Stimulated activated CD4-positive, alpha-beta T cell treated with anti-CD3 and anti-CD28 coated beads, Interleukin-1b, Interleukin-23, amount 100 ng/mL, for 1 hour (primary cell): Measurements from ENCODE around the gene KIFAP3.
"Not testable (repeated sequence)": the region's sequence is repeated elsewhere in the genome, so short reads cannot be mapped to it uniquely, and the experiment has no call there.

Experiments
- DNase-seq, 2 donors: peaks; one replicate each; pipeline ENCODE4 v3.0.0-alpha.2; 2020; ENCODE audit warnings: low read depth in 2 of 2

The KIFAP3 gene

DNA sequence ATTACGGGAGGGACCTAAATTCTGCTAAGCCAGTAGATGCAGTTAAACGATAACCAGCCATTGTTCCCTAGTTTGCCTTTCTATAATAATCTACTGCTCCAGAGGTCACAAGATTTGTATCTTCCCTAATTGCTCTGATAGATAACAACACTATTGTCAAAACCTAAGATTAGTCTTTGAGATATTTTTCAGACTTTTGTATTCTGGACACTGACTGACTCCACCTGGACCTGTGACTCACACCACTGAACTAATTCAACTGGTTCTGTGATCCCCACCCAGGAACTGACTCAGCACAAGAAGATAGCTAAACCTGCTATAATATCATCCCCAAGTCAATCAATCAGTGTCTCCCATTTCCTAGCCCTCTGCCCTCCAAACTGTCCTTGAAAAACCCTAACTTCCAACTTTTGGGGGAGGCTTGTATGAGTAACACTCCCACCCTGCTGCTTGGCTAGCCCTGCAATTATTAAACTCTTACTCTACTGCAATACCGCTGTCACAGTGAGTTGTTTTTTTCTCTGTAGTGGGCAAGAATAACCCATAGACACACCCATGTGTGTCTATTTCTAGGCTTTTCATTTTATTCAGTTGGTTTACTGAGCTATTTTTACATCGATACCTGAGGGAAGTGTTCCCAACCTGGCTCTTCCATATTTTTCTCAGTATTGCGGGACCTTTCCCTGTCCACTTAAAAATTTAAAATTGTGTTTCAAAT is 11.2 kb downstream of the KIFAP3 start:
- no peak for DNase-seq

DNA sequence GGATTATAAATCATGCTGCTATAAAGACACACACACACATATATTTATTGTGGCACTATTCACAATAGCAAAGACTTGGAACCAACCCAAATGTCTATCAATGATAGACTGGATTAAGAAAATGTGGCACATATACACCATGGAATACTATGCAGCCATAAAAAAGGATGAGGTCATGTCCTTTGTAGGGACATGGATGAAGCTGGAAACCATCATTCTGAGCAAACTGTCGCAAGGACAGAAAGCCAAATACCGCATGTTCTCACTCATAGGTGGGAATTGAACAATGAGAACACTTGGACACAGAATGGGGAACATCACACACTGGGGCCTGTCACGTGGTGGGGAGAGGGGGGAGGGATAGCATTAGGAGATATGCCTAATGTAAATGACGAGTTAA is 12.8 kb downstream of the KIFAP3 start:
- DNase-seq: not testable (repeated sequence)

DNA sequence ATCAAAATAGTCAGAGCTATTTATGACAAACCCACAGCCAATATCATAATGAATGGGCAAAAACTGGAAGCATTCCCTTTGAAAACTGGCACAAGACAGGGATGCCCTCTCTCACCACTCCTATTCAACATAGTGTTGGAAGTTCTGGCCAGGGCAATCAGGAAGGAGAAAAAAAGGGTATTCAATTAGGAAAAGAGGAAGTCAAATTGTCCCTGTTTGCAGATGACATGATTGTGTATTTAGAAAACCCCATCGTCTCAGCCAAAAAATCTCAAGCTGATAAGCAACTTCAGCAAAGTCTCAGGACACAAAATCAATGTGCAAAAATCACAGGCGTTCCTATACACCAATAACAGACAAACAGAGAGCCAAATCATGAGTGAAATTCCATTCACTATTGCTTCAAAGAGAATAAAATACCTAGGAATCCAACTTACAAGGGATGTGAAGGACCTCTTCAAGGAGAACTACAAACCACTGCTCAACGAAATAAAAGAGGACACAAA is 14.4 kb downstream of the KIFAP3 start:
- not testable (repeated sequence) for DNase-seq

DNA sequence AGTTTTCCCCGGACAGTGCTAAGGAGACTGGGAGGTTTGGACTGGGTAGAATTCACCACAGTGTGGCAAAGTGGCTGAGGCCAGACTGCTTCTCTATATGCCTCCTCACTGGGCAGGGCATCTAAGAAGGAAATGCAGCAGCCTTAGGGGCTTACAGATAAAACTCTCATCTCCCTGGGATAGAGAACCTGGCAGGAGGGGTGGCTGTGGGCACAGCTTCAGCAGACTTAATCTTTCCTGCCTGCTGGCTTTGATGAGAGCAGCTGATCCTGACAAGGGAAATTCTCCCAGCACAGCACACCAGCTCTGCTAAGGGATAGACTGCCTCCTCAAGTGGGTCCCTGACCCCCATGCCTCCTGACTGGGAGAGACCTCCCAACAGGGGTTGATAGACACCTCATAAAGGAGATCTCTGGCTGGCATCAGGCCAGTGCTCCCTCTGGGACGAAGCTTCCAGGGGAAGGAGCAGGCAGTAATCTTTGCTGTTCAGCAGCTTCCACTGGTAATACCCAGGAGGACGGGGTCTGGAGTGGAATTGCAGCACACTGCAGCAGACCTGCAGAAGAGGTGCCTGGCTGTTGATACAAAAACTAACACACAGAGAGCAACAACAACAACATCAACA is 25.2 kb downstream of the KIFAP3 start:
- no peak for DNase-seq

DNA sequence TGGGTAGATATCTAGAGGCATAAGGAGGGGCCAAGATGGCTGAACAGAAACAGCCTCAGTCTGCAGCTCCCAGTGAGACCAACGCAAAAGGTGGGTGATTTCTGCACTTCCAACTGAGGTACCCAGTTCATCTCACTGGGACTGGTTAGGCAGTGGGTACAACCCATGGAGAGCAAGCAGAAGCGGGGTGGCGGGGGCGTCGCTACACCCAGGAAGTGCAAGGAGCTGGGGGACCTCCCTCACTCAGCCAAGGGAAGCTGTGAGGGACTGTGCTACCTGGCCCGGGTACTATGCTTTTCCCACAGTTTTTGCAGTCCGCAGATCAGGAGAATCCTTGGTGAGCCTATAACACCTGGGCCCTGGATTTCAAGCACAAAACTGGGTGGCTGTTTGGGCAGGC is 26.0 kb downstream of the KIFAP3 start:
- no peak for DNase-seq

DNA sequence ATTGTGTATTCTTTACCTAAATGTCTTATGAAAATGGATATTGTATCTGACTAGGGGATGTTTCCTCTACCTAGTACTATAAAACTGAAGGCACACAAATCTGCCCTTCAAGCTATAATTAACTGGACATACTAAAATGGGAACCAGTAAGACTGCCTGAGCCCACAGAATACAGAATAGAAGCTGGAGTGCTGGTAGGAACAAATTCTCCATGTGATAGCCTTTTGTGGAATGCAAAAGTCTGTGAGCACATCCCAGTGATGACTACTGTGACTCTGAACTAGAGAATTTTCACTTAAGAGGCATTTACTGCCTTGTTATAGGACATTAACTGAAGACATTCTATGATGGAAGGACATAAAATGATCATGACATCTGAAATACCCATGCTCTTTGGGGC is 30.3 kb downstream of the KIFAP3 start:
- no peak for DNase-seq

DNA sequence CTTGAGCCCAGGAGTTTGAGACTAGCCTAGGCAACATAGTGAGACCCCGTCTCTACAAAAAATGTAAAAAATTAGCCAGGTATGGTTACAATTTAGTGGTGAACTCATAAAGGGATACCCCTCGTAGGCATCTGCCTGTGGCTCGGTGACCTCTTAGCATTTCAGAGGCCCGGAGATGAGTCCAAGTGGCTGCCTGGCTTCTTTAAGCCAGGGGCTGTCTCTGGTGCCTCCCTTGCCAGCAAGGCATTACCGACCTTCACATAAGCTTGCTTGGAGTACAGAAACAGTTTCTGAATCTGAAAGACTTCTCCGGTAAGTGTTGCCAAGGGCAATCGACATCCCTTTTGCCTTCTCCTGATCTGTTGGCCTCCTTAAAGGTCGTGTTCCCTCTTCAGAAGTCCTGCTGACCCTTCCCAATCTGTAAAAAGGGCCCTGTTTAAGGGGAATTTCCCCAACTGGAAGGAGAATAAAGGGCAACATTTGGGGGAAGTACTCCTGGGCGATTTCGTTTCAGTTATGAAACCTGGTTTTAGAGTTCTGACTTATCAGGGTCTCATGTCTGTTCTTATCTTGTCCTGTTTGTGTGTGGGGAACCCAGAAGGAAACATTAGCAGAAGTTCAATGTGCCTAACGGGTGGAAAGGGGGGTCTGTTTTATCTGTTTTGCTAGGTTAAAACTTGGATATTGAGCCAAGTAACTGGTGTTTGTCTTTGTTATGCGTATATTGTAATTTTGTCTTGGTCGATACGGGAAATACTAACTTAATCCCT is 32.9 kb downstream of the KIFAP3 start:
- DNase-seq: no peak

DNA sequence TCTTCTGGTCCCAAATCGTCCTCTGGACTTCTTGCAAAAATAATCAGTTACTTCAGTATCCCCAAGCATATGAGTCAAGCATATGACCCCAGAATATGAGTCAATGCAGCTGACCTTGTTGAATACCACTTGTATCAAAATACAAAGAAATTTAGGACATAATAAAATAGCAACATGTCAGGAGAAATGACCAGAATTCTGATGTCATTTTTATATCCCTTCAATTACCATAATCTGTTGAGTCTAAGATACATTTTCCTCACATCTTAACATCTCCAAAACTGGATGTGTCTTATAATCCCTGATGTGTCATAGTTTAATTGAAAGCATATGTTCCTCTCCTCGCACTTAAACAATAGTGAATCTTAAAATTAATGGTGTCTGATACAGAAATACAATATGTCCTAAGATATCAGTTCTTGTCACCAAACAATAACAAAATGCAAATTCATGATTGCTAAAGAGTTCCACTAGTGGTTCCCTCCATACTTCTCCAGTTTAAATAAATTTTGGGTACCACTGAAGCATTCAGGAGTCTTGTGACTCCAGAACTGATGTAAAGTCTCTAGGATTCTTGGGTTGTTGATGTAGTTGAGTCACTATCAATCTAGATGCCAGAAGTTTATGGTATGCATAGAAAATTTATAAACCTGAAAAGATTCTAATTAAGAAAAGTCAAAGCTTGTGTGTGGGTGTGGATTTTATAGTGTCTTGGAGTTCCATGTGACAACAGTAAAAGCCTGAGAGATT is 41.8 kb downstream of the KIFAP3 start:
- DNase-seq: no peak

DNA sequence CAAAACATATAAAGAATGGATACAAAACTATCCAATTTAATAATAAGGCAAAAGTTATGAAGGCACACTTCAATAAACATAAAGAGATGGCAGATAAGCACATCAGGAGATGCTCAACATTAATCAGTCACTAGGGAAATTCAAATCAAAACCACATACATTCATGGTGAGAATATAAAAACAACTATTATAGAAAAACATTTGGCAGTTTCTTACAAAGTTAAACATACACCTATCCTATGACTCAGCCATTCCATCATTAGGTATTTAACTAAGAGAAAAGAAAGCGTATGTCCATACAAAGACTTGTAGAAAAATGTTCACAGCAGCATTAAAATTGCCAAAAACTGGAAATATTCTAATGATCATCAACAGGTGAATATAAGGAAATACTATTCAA is 44.3 kb downstream of the KIFAP3 start:
- DNase-seq: no peak

DNA sequence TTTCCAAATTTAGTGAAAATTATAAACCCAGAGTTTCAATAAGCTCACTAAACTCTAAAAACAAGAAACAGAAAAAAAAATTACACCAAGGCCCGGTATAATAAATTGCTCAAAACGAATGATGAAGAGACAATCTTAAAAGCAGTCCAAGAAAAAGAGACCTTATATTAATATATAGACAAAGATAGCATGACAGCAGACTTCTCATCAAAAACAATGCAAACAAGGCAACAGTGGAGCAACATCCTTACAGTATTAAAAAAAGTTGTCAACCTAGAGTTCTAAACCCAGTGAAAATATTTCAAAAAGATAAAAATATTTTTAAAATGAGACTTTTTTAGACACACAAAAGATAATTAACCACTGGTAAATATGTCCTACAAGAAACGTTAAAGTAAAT is 46.7 kb downstream of the KIFAP3 start:
- no peak for DNase-seq

DNA sequence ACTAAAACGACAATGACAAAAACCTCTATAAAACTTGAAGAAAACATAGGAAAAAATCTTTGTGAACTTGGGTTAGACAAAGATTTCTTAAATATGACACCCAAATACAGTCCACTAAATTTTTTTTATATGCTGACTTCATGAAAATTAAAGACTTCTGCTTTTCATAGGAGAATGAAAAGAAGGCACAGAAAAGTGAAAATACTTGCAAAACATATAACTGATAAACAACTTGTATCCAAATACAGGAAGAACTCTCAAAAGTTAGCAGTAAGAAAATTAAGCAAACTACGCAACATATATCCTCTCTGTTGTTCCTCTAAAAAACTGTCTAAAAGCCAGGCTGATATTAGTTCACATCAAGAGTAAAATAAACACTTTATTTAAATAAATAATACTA is 53.6 kb downstream of the KIFAP3 start:
- no peak for DNase-seq

DNA sequence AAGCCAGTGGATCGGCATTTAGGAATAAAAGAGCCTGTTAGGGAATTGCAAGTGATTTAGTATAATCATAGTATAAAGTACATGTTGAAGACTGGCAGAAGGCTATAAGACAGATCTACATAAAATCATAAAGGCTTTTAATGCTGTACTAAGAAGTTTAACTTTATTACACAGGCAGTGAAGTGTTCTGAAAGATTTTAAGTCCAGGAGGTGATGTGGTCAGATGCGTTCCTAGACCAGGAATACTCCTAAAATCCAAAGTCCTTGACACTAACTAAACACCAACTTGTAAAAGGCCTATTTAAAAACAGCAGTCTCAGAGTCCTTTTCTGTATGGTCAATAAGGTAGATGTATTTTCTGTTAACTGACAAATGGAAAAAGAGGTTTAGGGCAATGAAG is 57.0 kb downstream of the KIFAP3 start:
- DNase-seq: no peak

DNA sequence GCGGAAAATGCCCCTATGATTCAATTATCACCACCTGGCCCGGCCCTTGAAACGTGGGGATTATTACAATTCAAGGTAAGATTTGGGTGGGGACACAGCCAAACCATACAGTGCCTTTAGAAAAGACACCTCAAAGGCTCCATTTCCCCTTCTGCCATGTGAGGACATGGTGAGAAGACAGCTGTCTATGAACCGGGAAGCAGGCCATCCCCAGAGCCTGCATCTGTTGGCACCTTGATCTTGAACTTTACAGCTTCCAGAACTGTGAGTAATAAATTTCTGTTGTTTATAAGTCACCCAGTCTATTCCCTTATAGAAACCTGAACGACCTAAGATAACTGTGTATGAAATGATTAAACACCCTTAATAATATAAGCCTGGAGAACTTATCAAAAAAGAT is 61.6 kb downstream of the KIFAP3 start:
- DNase-seq: no peak

DNA sequence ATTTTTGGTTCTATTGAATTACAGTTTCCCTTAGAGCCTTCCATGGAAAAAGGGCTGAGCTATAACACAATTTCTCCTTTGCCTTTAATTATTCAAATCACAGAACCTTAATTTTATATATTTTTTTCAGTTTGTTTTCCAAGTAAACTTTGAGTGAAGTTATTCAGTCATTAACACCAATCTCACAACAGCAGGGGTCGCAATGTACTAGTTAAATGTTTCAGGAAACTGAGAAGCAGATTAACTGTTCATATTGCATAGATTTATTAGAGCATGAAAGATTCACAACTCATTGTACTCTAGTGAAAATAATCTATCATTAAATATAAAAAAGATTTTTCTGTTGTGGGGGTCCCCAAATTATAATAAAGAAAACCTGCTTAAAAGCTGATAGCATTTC is 64.1 kb downstream of the KIFAP3 start:
- DNase-seq: no peak

DNA sequence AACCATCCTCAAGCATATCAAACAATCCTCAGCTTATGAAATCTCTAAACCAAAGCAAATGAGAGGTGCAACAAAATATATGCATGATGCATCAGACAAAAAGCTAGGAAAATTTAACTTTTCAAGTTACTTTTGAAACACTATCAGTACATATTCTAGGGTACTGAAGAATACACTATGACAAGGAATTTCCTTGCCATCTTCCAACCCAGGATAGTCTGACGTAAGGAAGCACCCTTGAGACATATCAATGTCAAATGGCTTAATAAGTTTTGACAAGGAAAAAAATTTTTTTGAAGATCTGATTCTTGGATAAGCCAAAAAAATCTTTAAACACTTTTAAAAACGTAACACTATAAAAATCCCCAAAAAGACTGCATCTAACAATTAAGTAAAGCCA is 64.9 kb downstream of the KIFAP3 start:
- DNase-seq: no peak

DNA sequence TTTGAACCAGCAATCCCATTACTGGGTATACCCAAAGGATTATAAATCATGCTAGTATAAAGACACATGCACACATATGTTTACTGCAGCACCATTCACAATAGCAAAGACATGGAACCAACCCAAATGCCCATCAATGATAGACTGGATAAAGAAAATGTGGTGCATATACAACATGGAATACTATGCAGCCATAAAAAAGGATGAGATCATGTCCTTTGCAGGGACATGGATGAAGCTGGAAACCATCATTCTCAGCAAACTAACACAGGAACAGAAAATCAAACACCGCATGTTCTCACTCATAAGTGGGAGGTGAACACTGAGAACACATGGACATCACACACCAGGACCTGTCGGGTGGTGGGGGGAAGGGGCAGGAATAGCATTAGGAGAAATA is 65.8 kb downstream of the KIFAP3 start:
- not testable (repeated sequence) for DNase-seq

DNA sequence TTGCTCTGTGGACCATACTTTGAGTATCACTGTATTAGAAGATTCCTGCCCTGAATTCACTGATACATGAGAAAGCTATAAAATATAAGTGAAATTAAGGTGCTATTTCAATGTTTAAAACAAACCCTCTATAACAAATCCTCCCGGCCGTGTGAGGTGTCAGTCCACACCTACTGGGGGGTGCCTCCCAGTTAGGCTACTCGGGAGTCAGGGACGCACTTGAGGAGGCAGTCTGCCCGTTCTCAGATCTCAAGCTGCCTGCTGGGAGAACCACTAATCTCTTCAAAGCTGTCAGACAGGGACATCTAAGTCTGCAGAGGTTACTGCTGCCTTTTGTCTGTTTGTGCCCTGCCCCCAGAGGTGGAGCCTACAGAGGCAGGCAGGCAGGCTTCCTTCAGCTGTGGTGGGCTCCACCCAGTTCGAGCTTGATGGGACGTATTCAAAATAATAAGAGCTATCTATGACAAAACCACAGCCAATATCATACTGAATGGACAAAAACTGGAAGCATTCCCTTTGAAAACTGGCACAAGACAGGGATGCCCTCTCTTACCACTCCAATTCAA is 71.1 kb downstream of the KIFAP3 start:
- DNase-seq: not testable (repeated sequence)

DNA sequence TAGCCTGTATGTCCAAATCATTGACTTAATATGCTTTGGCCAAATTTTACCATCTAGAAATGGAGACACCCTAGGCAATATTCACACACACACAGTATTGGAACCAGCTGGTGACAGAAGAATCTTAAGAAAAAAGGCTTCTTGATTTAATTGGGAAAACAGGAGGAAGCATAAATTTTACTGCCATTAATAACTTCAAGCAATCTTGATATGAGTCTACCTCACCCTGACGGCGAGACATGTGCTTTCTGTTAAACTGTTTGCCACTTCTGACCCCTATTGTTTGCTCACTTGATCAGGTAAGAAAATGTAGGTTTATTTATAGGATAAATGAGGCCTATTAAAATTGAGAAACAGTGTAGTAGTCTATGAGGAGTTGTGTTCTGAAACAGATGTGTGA is 73.2 kb downstream of the KIFAP3 start:
- no peak for DNase-seq

DNA sequence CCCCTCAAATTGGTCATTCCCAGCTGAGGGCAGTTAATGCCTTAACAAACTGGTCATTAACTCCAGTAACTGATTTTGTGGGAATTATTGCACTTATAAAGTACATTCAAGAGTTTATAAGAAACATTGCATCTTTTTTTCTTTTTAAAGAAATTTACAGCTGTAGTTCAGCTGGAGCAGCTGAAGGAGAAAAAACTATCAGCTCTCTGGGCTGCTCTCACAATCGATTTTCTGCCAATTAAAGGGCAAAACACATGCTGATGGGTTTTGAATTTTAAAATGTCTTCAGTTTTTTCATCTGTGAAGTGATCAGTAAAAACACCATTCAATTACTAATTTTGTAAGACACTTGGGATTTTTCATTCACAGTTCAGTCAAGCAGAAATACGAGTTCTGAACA is 74.7 kb downstream of the KIFAP3 start:
- DNase-seq: no peak

DNA sequence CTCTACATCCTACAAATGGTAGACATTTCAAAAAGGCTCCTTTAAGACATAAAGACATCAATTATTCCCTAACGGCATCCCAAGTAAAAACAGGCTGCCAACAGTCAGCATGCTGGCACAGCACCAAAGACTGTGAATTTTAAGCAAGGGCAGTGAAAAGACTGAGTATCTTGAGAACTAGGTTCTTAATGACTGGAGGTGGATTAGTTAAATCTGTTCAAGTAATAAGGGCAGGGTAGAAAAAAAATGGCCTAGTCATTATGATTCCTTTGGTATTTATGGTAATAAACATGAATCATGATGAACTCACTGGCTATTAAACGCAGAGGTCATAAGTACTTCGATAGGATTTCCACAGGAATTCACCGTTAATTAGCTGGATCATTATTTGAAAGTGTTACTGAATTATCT is 75.2 kb downstream of the KIFAP3 start:
- DNase-seq: no peak

DNA sequence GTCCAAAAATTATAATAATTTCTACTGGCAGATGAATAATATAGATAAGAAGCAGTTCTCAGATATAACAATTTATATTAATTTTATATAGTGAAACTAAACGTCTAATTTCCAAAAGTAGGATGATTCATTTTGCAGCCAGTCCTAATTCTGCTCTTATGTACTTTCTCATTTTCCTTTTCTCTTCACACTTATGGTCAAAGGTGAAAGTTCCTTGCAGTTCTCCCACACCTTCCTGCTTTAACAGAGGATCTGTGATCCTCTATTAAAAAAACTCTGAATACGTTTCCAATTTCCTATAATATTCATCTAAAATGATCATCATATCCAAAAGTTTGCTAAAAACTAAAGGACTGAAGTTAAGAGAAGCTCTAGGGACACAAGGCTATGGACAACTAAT is 78.5 kb downstream of the KIFAP3 start:
- DNase-seq: no peak

DNA sequence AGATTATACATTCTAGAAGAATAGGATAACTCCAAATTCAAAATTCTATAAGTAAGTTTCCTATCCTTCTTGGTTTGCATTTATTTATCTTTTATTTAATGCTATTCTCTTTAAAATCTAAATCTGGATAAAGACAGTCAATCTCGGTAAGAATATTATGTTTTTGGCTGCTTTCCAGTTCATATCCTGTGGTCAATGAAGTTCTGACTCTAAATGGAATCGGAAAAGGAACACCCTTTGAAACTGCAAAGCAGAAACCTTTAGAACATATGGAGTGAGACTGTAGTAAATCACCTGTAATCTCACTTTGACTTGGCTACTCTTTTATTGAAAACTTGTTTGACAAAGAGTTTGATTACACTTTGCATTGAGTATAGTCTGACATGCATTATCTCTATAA is 85.2 kb downstream of the KIFAP3 start:
- DNase-seq: no peak
